GM23338 (cell line): ENCODE data around the gene NPPC. TPM values are rescaled to one million over a fixed set of nuclear protein-coding genes. Genes with fewer than 3 reads are reported as not detected.

Source experiments
- ATAC-seq: fragments of 200-7000 bp; cut with Tn5 transposase; 3 replicates; pipeline ENCODE4 v1.9.1; 2020
- DNase-seq: peaks from one replicate; pipeline ENCODE4 v3.0.0-alpha.2; 2015; ENCODE audit warnings: low spot score
- H2AFZ ChIP-seq: fragments of 200-600 bp; sonication (generic); 2 replicates; pipeline ENCODE4 v1.8.0; 2016; ENCODE audit warnings: antibody characterized with exemption, mild to moderate bottlenecking, moderate library complexity
- H3F3A ChIP-seq: fragments of 200-600 bp; sonication (generic); replicated peaks from 2 replicates; pipeline ENCODE4 v1.8.0; 2017; ENCODE audit warnings: antibody characterized with exemption, mixed run types, low read depth
- H3K27ac ChIP-seq: fragments of 200-600 bp; sonication (generic); 2 replicates; pipeline ENCODE4 v1.6.1; 2016; ENCODE audit warnings: low read depth
- H3K27me3 ChIP-seq: fragments of 200-600 bp; sonication (generic); 2 replicates; pipeline ENCODE4 v1.8.0; 2016; ENCODE audit warnings: mild to moderate bottlenecking, mixed run types, moderate library complexity; ENCODE audit not compliant: insufficient read depth
- H3K36me3 ChIP-seq: fragments of 200-600 bp; sonication (generic); 2 replicates; pipeline ENCODE4 v1.8.0; 2016; ENCODE audit warnings: mild to moderate bottlenecking; ENCODE audit not compliant: insufficient read depth
- H3K4me1 ChIP-seq: fragments of 200-600 bp; sonication (generic); 2 replicates; pipeline ENCODE4 v1.8.0; 2016; ENCODE audit warnings: mild to moderate bottlenecking, moderate library complexity; ENCODE audit not compliant: insufficient read depth
- H3K4me2 ChIP-seq: fragments of 200-600 bp; sonication (generic); 2 replicates; pipeline ENCODE4 v1.7.1; 2017; ENCODE audit warnings: mixed run types
- H3K4me3 ChIP-seq: fragments of 200-600 bp; sonication (generic); 2 replicates; pipeline ENCODE4 v1.6.1; 2016; ENCODE audit warnings: mixed run types
- H3K79me2 ChIP-seq: fragments of 200-600 bp; sonication (generic); replicated peaks from 2 replicates; pipeline ENCODE4 v1.8.0; 2017; ENCODE audit warnings: mild to moderate bottlenecking; ENCODE audit not compliant: insufficient read depth
- H3K9me2 ChIP-seq: fragments of 200-600 bp; sonication (generic); 2 replicates; pipeline ENCODE4 v1.8.0; 2017; ENCODE audit not compliant: insufficient read depth
- H4K20me1 ChIP-seq: fragments of 200-600 bp; sonication (generic); replicated peaks from 2 replicates; pipeline ENCODE4 v1.8.0; 2017; ENCODE audit warnings: mild to moderate bottlenecking; ENCODE audit not compliant: insufficient read depth
- H3K27ac Mint-ChIP-seq: 2 replicates; pipeline ENCODE4 v1.8.0; 2020; ENCODE audit warnings: inconsistent platforms, mild to moderate bottlenecking, moderate library complexity, mixed read lengths
- H3K27me3 Mint-ChIP-seq: 3 replicates; pipeline ENCODE4 v1.8.0; 2022; ENCODE audit warnings: low read depth, mild to moderate bottlenecking, moderate library complexity, mixed read lengths, inconsistent platforms; ENCODE audit not compliant: insufficient read depth, poor library complexity
- H3K36me3 Mint-ChIP-seq: 3 replicates; pipeline ENCODE4 v1.8.0; 2021; ENCODE audit warnings: low read depth, mild to moderate bottlenecking, inconsistent platforms, moderate library complexity, mixed read lengths
- H3K4me1 Mint-ChIP-seq: 3 replicates; pipeline ENCODE4 v1.8.0; 2020; ENCODE audit warnings: mild to moderate bottlenecking, inconsistent platforms, mixed read lengths
- H3K4me3 Mint-ChIP-seq: 3 replicates; pipeline ENCODE4 v1.8.0; 2021; ENCODE audit warnings: moderate library complexity, mild to moderate bottlenecking, inconsistent platforms, mixed read lengths
- H3K9me3 Mint-ChIP-seq: 3 replicates; pipeline ENCODE4 v1.8.0; 2020; ENCODE audit warnings: moderate library complexity, mild to moderate bottlenecking, inconsistent platforms, mixed read lengths
- CREB1 ChIP-seq: fragments of 250-450 bp; sonication (Bioruptor Pico); IDR thresholded peaks from 2 replicates; pipeline ENCODE4 v1.5.0; 2020; ENCODE audit warnings: low read depth, mild to moderate bottlenecking, moderate library complexity
- CTCF ChIP-seq, 2 experiments: fragments of 200-600 bp in 1 of 2; sonication (generic) in 1 of 2; conservative IDR thresholded peaks; 2 replicates each; pipeline versions ENCODE4 v1.5.1 to v1.6.1; 2016 to 2017; ENCODE audit warnings: antibody characterized with exemption in 2 of 2, low read depth in 2 of 2, mild to moderate bottlenecking in 2 of 2, moderate library complexity in 1 of 2
- ETS1 ChIP-seq: IDR thresholded peaks from 2 replicates; pipeline ENCODE4 v1.6.1; 2016; ENCODE audit warnings: antibody characterized with exemption
- EZH2 ChIP-seq: fragments of 200-600 bp; sonication (generic); IDR thresholded peaks from one replicate; pipeline ENCODE4 v1.8.0; 2017; ENCODE audit warnings: antibody characterized with exemption, mild to moderate bottlenecking, low read depth; ENCODE audit not compliant: unreplicated experiment
- EZH2phosphoT487 ChIP-seq: fragments of 200-600 bp; sonication (generic); IDR thresholded peaks from one replicate; pipeline ENCODE4 v1.8.1; 2018; ENCODE audit warnings: antibody characterized with exemption; ENCODE audit not compliant: unreplicated experiment
- JUNB ChIP-seq: IDR thresholded peaks from one replicate; pipeline ENCODE4 v1.6.1; 2016; ENCODE audit warnings: antibody characterized with exemption; ENCODE audit not compliant: unreplicated experiment
- NANOG ChIP-seq: IDR thresholded peaks from 2 replicates; pipeline ENCODE4 v1.6.1; 2016; ENCODE audit warnings: antibody characterized with exemption, borderline replicate concordance
- POLR2AphosphoS5 ChIP-seq: IDR thresholded peaks from 2 replicates; pipeline ENCODE4 v1.6.1; 2016; ENCODE audit warnings: antibody characterized with exemption, low read depth
- REST ChIP-seq: IDR thresholded peaks from one replicate; pipeline ENCODE4 v1.6.1; 2018; ENCODE audit warnings: antibody characterized with exemption; ENCODE audit not compliant: unreplicated experiment
- STAT1 ChIP-seq: IDR thresholded peaks from one replicate; pipeline ENCODE4 v1.6.1; 2016; ENCODE audit warnings: antibody characterized with exemption; ENCODE audit not compliant: unreplicated experiment
- ZNF114 ChIP-seq: fragments of 250-450 bp; sonication (Bioruptor Pico); IDR thresholded peaks from 2 replicates; pipeline ENCODE4 v1.5.0; 2020; ENCODE audit warnings: mild to moderate bottlenecking, moderate library complexity
- ZNF331 ChIP-seq: fragments of 250-450 bp; sonication (Bioruptor Pico); IDR thresholded peaks from 2 replicates; pipeline ENCODE4 v1.5.0; 2020; ENCODE audit warnings: low read depth, mild to moderate bottlenecking, moderate library complexity
- ZNF462 ChIP-seq: fragments of 250-450 bp; sonication (Bioruptor Pico); IDR thresholded peaks from 2 replicates; pipeline ENCODE4 v1.5.0; 2020; ENCODE audit warnings: mild to moderate bottlenecking, moderate library complexity
- polyA plus RNA-seq: library from polyadenylated mRNA; unstranded; fragments of >200 nt; fragmentation: Nextera tagmentation; extraction: Ambion mirVana; gene quantifications from 2 replicates; pipeline ENCODE4 v1.2.1, GENCODE V29; 2016
- total RNA-seq: library from RNA; depleted of rRNA; stranded (reverse); fragments of >200 nt; shearing (Covaris generic); gene quantifications from 2 replicates; pipeline ENCODE4 v1.2.3, GENCODE V29; 2014

NPPC gene
- total and polyA plus RNA-seq, 2 experiments from 2014 or later, result 2.2 to 6.3 TPM

- peaks cover 2% of the 10 kb centered on the region; the same call in 2 of the 3 replicates for H3K36me3 Mint-ChIP-seq
- H3K4me1 Mint-ChIP-seq, result peaks cover 5% of the 10 kb centered on the region; the same call in 2 of the 3 replicates
- 0 out of 2 replicates have a peak, but pooled peaks cover 3% of the 10 kb centered on the region for H3K4me1 ChIP-seq
- no peak overlapping the region for H3K27ac Mint-ChIP-seq
- H3K27me3 Mint-ChIP-seq, result peaks cover 10% of the 10 kb centered on the region
- no peaks in the 10 kb centered on the region for H3K36me3 ChIP-seq
- no peak overlapping the region for H2AFZ ChIP-seq
- H3K27me3 ChIP-seq, result no peaks in the 10 kb centered on the region
- no peak overlapping the region for H3K27ac ChIP-seq
- peaks cover 5% of the 10 kb centered on the region; the same call in 2 of the 3 replicates for H3K9me3 Mint-ChIP-seq
- no peaks in the 10 kb centered on the region for H4K20me1 ChIP-seq
- peaks cover 4% of the 10 kb centered on the region; the same call in 1 of the 2 replicates for H3F3A ChIP-seq
- TF ChIP-seq CREB1, result no peak
- no peak for TF ChIP-seq ZNF331 (CRISPR knock-in tag)
- no peak for TF ChIP-seq CTCF (conservative IDR thresholded peaks at IDR 0.05; ENCODE audit: low read depth in 2 of 2)
- TF ChIP-seq ZNF114 (CRISPR knock-in tag), result no peak
- no peak for TF ChIP-seq EZH2
- no peak for TF ChIP-seq ETS1
- TF ChIP-seq EZH2phosphoT487, result no peak
- TF ChIP-seq NANOG, result no peak
- no peak for TF ChIP-seq POLR2AphosphoS5
- no peak for TF ChIP-seq JUNB
- TF ChIP-seq STAT1, result no peak
- no peak for TF ChIP-seq ZNF462 (CRISPR knock-in tag)
- TF ChIP-seq REST, result no peak
- H3K4me2 ChIP-seq, result no peak overlapping the region
- no peak overlapping the region for H3K4me3 Mint-ChIP-seq
- no peak for ATAC-seq
- no peak for DNase-seq
- peaks cover 6% of the 10 kb centered on the region for H3K9me2 ChIP-seq
- peaks cover 6% of the 10 kb centered on the region for H3K79me2 ChIP-seq
- H3K4me3 ChIP-seq, result no peak overlapping the region
Observed at GRCh38 chr2:231957913-231958763, 31.9 kb upstream of the NPPC start.
